ENCODE measurements around the gene ROM1. TPM values are rescaled to one million over a fixed set of nuclear protein-coding genes. Genes with fewer than 3 reads are reported as not detected.

Gene ROM1
- polyA plus RNA-seq, 3 donors = 0.51 to 1.4 (median 0.75) TPM

GRCh38 chr11:62592989-62593421 lies 20.1 kb upstream of the ROM1 start:
- TF ChIP-seq, protein P1, sequence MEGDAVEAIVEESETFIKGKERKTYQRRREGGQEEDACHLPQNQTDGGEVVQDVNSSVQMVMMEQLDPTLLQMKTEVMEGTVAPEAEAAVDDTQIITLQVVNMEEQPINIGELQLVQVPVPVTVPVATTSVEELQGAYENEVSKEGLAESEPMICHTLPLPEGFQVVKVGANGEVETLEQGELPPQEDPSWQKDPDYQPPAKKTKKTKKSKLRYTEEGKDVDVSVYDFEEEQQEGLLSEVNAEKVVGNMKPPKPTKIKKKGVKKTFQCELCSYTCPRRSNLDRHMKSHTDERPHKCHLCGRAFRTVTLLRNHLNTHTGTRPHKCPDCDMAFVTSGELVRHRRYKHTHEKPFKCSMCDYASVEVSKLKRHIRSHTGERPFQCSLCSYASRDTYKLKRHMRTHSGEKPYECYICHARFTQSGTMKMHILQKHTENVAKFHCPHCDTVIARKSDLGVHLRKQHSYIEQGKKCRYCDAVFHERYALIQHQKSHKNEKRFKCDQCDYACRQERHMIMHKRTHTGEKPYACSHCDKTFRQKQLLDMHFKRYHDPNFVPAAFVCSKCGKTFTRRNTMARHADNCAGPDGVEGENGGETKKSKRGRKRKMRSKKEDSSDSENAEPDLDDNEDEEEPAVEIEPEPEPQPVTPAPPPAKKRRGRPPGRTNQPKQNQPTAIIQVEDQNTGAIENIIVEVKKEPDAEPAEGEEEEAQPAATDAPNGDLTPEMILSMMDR (IDR thresholded peaks at IDR 0.05) = no peak
- H3K4me1 Mint-ChIP-seq = peaks cover 43% of the 10 kb centered on the region
- H3K36me3 Mint-ChIP-seq = peaks cover 54 to 64% of the 10 kb centered on the region in 2 donors
- peaks cover 31 to 50% of the 10 kb centered on the region in 2 donors for H3K4me1 ChIP-seq (ENCODE audit: control insufficient read depth in 1 of 2, insufficient read depth in 2 of 2, low read length in 2 of 2)
- no peaks in the 10 kb centered on the region for H3K9me3 ChIP-seq (replicated peaks in 1 of 2; ENCODE audit: control insufficient read depth in 1 of 2, insufficient read depth in 1 of 2, low read length in 2 of 2)
- H4K20me1 ChIP-seq (ENCODE audit: insufficient read depth, low read length) = peaks cover 39% of the 10 kb centered on the region
- peaks cover 31% of the 10 kb centered on the region for H3K79me2 ChIP-seq (ENCODE audit: insufficient read depth, low read length)
- H3K4me2 ChIP-seq (replicated peaks; ENCODE audit: extremely low read depth, low read length, poor library complexity, severe bottlenecking) = peak overlapping the region; percentile 90
- H3K9me3 Mint-ChIP-seq = peaks cover 0 to 2% (median 0%) of the 10 kb centered on the region in 7 donors
- H3K27me3 ChIP-seq (ENCODE audit: control insufficient read depth in 2 of 2, insufficient read depth in 2 of 2, low read length in 2 of 2) = no peaks in the 10 kb centered on the region
- H3K27me3 Mint-ChIP-seq (ENCODE audit: low read depth in 3 of 3) = peaks cover 0 to 2% (median 0%) of the 10 kb centered on the region in 3 donors
- WGBS (ENCODE audit: insufficient coverage) = 81% methylated on average over 4 of the region's 8 CpGs
- H3K4me3 Mint-ChIP-seq = no peak overlapping the region
- peak overlapping the region; percentile 91 to 96 for H3K27ac ChIP-seq (ENCODE audit: low read depth in 1 of 2, low read length in 2 of 2)
- peak overlapping the region in 1 of 3 experiments; percentile 98 for H3K4me3 ChIP-seq (replicated peaks in 1 of 3; ENCODE audit: low read depth in 2 of 3, low read length in 3 of 3)
- H3K27ac Mint-ChIP-seq = peak overlapping the region in 6 of 7 donors; percentile 95 to 99 (median 98)
- no peak overlapping the region for H3K9ac ChIP-seq (ENCODE audit: insufficient read depth, low read length, poor library complexity, severe bottlenecking)
- no peak overlapping the region for H2AFZ ChIP-seq (ENCODE audit: insufficient read depth, low read depth, low read length, poor library complexity, severe bottlenecking)
- DNase-seq = no peak
- peaks cover 49 to 56% of the 10 kb centered on the region in 2 donors for H3K36me3 ChIP-seq (replicated peaks in 1 of 2; ENCODE audit: control insufficient read depth in 1 of 2, insufficient read depth in 2 of 2, low read length in 2 of 2)
- intact Hi-C loops (cut with micrococcal nuclease) = loop anchor here (5.0 to 10.0 kb wide), 4 partner anchors 59 to 272 kb away; partner anchors contain the start of genes BSCL2 (in 2 of the 2), GNG3 (in 2 of the 2), INTS5 (in 1 of the 2) and TMEM179B (in 1 of the 2)

GRCh38 chr11:62593434-62594044 lies 19.5 kb upstream of the ROM1 start:
- Histone ChIP-seq H3K27ac (ENCODE audit: low read depth in 1 of 2, low read length in 2 of 2) (peak overlapping the region in 1 of 2 donors; percentile 37), H4K20me1 (ENCODE audit: insufficient read depth, low read length) (peaks cover 44% of the 10 kb centered on the region), H3K4me3 (replicated peaks in 1 of 3; ENCODE audit: low read depth in 2 of 3, low read length in 3 of 3) (peak overlapping the region in 1 of 3 experiments; percentile 98), H2AFZ (ENCODE audit: insufficient read depth, low read depth, low read length, poor library complexity, severe bottlenecking) (no peak overlapping the region), H3K4me1 (ENCODE audit: control insufficient read depth in 1 of 2, insufficient read depth in 2 of 2, low read length in 2 of 2) (peaks cover 32 to 53% of the 10 kb centered on the region in 2 donors), H3K79me2 (ENCODE audit: insufficient read depth, low read length) (peaks cover 36% of the 10 kb centered on the region), H3K4me2 (replicated peaks; ENCODE audit: extremely low read depth, low read length, poor library complexity, severe bottlenecking) (no peak overlapping the region), H3K9me3 (replicated peaks in 1 of 2; ENCODE audit: control insufficient read depth in 1 of 2, insufficient read depth in 1 of 2, low read length in 2 of 2) (no peaks in the 10 kb centered on the region), H3K27me3 (ENCODE audit: control insufficient read depth in 2 of 2, insufficient read depth in 2 of 2, low read length in 2 of 2) (no peaks in the 10 kb centered on the region), H3K36me3 (replicated peaks in 1 of 2; ENCODE audit: control insufficient read depth in 1 of 2, insufficient read depth in 2 of 2, low read length in 2 of 2) (peaks cover 51 to 58% of the 10 kb centered on the region in 2 donors), H3K9ac (ENCODE audit: insufficient read depth, low read length, poor library complexity, severe bottlenecking) (no peak overlapping the region)
- TF ChIP-seq, protein P1 (IDR thresholded peaks at IDR 0.05) = peak; percentile 77
- Mint-ChIP-seq H3K27ac (peak overlapping the region; percentile 48 to 99 (median 87)), H3K4me1 (peaks cover 48% of the 10 kb centered on the region), H3K4me3 (peak overlapping the region; percentile 24 to 51), H3K27me3 (ENCODE audit: low read depth in 3 of 3) (peaks cover 0 to 2% (median 0%) of the 10 kb centered on the region in 3 donors), H3K36me3 (peaks cover 56 to 64% of the 10 kb centered on the region in 2 donors), H3K9me3 (peaks cover 0 to 2% (median 0%) of the 10 kb centered on the region in 7 donors)
- intact Hi-C loops (cut with micrococcal nuclease) = loop anchor here (5.0 to 10.0 kb wide), 4 partner anchors 59 to 271 kb away; partner anchors contain the start of genes BSCL2 (in 2 of the 2), GNG3 (in 2 of the 2), INTS5 (in 1 of the 2) and TMEM179B (in 1 of the 2)
- peak; percentile 84 to 88 (median 85) for DNase-seq
- 67% methylated on average over 7 of the region's 13 CpGs for WGBS (ENCODE audit: insufficient coverage)

Data from CD14-positive monocyte (primary cell).